Urinary bladder (tissue), 4 donors: ENCODE data around the gene PAPPA. TPM values are rescaled to one million over a fixed set of nuclear protein-coding genes. Genes with fewer than 3 reads are reported as not detected.

ENCODE experiments used
- DNase-seq: peaks from one replicate; pipeline ENCODE4 v3.0.0-alpha.2; 2015; ENCODE audit errors: extremely low spot score
- H3K27ac ChIP-seq: one replicate; pipeline ENCODE4 v1.5.1; 2013; ENCODE audit warnings: low read depth, mild to moderate bottlenecking, moderate library complexity
- H3K36me3 ChIP-seq: one replicate; pipeline ENCODE4 v1.6.1; 2013; ENCODE audit warnings: mild to moderate bottlenecking, moderate library complexity; ENCODE audit not compliant: insufficient read depth
- H3K4me1 ChIP-seq: one replicate; pipeline ENCODE4 v1.6.1; 2013; ENCODE audit warnings: mild to moderate bottlenecking, moderate library complexity; ENCODE audit not compliant: insufficient read depth
- H3K4me3 ChIP-seq: one replicate; pipeline ENCODE4 v1.5.1; 2013; ENCODE audit warnings: low read depth, low read length
- WGBS: extraction: QIAGEN DNeasy Blood & Tissue Kit; methylation state at CpG from one replicate; pipeline ENCODE4 v1.1.7; 2013; 5-methylcytosine and 5-hydroxymethylcytosine counted together
- polyA plus RNA-seq: library from polyadenylated mRNA; stranded (reverse); fragments of 200-250 nt; gene quantifications from one replicate; pipeline ENCODE4 v1.2.3, GENCODE V29; 2013
- total RNA-seq: library from RNA; depleted of rRNA; stranded (reverse); fragments of >200 nt; gene quantifications from one replicate; pipeline ENCODE4 v1.2.3, GENCODE V29; 2014
- donor health status: healthy with polysubstance abuse.
- donor health status: healthy.

PAPPA gene
- total and polyA plus RNA-seq, 2 donors, result 4.2 to 5.9 TPM

DNA sequence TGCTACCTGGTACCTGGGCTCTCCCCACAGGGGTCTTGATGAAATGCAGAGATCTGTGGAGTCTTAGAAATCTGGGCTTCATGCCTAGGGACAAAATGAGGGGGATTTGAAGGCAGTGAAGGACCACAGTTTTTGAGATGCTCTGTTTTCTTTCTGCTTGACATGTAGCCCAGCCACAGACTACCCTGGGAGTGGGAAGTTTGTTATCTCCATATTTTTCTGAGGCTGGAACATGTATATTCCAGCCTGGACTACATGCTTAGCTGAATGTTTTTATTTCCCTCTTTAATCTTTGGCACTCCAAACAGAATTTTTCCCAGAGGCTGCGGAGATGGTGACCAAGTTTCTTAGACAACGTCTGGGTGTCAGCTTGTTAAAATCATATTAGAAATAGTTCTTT lies 252.9 kb downstream of the PAPPA start:
- no peaks in the 10 kb centered on the region for H3K4me1 ChIP-seq
- H3K27ac ChIP-seq, result no peak overlapping the region
- no peaks in the 10 kb centered on the region for H3K36me3 ChIP-seq
- no peak for DNase-seq
- no peak overlapping the region for H3K4me3 ChIP-seq
- 32% methylated on average over 2 of the region's 2 CpGs for WGBS

DNA sequence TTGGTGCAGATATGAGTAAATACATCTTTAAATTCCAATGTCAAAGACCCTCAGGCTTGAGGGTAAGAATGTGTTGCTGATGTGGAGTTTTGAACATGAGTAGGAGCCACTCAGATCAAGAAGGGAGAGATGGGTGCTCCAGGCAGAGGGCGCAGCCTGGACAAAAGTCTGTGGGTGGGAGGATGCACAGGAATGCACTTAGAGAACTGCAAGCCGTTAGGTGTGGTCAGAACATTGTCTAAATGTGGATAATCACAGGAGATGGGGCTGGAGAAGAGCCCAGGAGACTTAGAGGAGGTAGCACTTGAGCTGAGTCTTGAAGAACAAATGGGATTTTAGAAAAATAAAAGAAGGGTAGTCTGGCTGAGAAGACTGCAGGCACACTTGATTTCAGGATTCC lies 255.5 kb downstream of the PAPPA start:
- 81% methylated on average over 2 of the region's 2 CpGs for WGBS
- H3K36me3 ChIP-seq, result no peaks in the 10 kb centered on the region
- no peaks in the 10 kb centered on the region for H3K4me1 ChIP-seq
- DNase-seq, result no peak
- no peak overlapping the region for H3K27ac ChIP-seq
- no peak overlapping the region for H3K4me3 ChIP-seq

DNA sequence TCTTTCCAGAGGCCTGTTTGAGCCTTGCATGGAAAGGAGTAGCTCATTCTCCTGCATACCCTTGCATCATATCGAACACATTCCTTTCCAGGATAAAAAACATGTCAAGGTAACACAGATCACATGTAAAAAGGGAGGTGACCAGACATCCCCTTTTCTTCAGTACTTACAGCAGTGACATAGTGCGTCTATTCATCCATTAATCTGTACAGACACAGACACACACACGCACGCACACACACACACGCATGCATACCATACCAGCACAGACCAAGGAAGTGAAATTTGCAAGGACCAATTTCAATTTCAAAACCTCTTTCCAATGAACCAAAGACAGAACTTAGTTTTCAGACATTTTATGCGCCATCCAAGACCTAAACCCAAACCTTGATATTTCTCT lies 256.0 kb downstream of the PAPPA start:
- H3K4me1 ChIP-seq, result no peaks in the 10 kb centered on the region
- no peak for DNase-seq
- no peak overlapping the region for H3K4me3 ChIP-seq
- H3K36me3 ChIP-seq, result no peaks in the 10 kb centered on the region
- no peak overlapping the region for H3K27ac ChIP-seq
- 83% methylated on average over 6 of the region's 6 CpGs for WGBS

DNA sequence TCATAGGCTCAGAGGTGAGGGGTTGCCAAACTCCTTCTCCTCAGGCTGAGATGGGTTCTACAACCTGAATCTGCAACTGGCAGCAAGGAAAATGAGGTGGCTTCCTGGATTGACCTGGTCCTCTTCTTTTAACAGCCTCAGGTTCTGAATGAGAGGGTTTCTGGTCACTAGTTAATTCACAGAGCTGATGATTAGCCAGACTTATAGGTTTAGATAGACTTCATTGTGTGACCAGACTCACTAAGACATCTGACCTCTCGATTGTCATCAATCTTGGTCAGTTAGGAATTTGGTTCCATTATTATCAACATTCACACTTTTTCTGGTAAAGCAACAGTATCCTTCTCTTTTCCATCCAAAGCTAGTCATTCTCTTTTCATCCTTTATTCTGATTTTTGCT lies 257.9 kb downstream of the PAPPA start:
- 98% methylated on average over 1 of the region's 1 CpG for WGBS
- Histone ChIP-seq H3K36me3 (peaks cover 3% of the 10 kb centered on the region), H3K4me1 (no peaks in the 10 kb centered on the region), H3K4me3 (no peak overlapping the region), H3K27ac (no peak overlapping the region)
- DNase-seq, result no peak

DNA sequence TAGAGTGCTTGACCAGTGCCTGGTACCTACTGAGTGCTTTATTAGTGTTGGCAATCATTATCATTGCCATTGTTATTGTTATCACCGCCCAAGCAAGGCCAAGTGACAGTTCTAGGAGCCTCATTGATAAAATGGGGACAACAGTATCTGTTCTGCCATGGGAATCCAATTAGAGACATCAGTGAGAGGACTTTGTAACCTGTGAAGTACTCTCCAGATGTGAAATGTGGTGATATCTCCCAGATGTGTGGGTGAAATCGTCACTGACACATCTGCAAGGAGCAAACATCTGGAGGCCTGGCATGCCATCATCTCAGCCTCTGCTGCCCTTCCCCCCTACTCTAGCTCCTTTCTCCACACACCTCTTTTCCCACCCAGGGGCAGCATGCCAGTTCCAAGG lies 260.8 kb downstream of the PAPPA start:
- no peaks in the 10 kb centered on the region for H3K4me1 ChIP-seq
- H3K27ac ChIP-seq, result no peak overlapping the region
- no peak for DNase-seq
- no peak overlapping the region for H3K4me3 ChIP-seq
- 81% methylated on average over 2 of the region's 2 CpGs for WGBS
- peaks cover 3% of the 10 kb centered on the region for H3K36me3 ChIP-seq

DNA sequence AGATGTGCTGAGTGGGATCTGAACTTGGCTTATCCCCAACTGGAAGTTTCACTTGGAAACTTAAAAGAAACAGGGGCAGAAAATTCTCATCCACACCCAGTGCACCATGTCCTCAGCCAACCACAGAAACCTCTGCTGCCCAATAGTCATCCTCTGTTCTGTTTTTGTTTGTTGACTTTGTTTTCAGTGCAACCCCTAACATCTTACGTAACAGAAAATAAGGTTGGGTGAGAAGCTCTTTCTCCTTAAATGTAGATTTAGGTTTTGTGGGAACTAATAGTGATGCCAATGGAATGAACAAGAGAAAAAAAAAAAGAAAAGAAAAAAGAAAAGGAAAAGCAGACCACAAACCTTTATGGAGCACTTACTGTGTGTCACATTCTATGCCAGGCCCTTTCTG lies 262.8 kb downstream of the PAPPA start:
- peaks cover 3% of the 10 kb centered on the region for H3K36me3 ChIP-seq
- DNase-seq, result no peak
- no peaks in the 10 kb centered on the region for H3K4me1 ChIP-seq
- WGBS, result 100% methylated on average over 1 of the region's 1 CpG
- H3K4me3 ChIP-seq, result no peak overlapping the region
- no peak overlapping the region for H3K27ac ChIP-seq

DNA sequence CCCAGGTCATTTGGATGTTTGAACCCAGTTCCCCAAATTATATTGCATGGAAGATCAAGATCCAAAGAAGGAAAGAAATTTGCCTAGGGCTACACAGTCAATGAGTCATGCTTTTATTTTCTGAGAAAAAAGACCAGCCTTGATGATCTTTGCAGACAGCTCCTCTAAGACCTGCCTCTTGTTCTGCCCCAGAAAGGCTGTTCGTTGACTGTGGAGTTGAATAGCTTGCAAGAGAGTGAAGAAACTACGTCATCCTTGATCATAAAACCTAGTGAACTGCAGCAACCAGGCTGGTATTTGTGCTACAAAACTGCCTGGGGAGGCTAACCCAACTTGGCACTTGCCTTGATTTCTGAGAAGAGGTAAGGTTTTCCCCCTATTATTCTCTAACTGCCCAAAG lies 263.9 kb downstream of the PAPPA start:
- Histone ChIP-seq H3K4me3 (no peak overlapping the region), H3K4me1 (no peaks in the 10 kb centered on the region), H3K36me3 (peaks cover 3% of the 10 kb centered on the region), H3K27ac (no peak overlapping the region)
- no peak for DNase-seq
- 93% methylated on average over 2 of the region's 2 CpGs for WGBS

DNA sequence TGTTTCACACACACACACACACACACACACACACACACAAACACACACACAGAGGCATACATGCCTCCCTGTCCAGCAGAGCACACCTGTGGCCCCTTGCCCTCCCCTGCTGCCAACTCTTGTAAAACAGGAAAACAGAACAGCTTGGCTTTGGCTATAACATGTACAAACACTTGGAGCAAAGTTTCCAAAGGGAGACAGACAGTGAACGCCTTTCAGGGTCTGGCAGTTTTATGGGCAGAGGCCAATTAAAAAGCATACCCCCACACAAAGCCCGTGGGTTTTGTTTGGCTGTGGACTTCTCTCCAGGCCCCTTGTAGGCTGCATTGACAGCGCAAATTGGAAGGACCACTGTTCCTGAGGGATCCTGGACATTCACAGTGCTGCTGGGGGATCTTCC lies 265.6 kb downstream of the PAPPA start:
- H3K27ac ChIP-seq, result no peak overlapping the region
- WGBS, result 52% methylated on average over 3 of the region's 3 CpGs
- DNase-seq, result no peak
- H3K36me3 ChIP-seq, result peaks cover 3% of the 10 kb centered on the region
- H3K4me3 ChIP-seq, result no peak overlapping the region
- no peaks in the 10 kb centered on the region for H3K4me1 ChIP-seq

DNA sequence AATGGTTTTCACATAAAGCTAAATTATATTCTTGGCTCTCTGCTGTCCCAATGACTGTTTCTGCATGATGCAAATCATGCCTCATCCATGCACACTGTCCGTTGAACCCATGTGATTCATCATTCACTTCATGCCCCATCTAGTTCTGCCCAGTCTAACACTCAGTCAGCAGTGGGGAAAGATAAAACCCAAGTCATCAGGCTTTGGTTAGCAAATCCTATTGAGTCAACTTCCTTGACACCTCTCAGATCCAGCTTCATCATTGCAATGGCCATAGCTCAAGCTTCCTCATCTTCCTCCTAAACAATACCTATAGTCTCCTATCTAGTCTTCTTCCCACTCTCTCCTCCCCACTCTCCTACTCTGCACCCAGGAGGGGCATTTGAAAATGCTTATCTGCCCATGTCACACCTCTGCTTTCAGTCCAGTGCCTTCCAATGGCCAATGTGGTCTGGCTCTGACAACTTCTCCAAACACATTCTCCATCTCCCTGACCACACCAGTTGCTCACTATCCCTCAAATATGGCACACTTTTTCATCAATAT lies 267.5 kb downstream of the PAPPA start:
- no peak overlapping the region for H3K4me3 ChIP-seq
- no peak overlapping the region for H3K27ac ChIP-seq
- H3K4me1 ChIP-seq, result no peaks in the 10 kb centered on the region
- no peak for DNase-seq
- peaks cover 4% of the 10 kb centered on the region for H3K36me3 ChIP-seq
- WGBS, result 88% methylated on average over 1 of the region's 1 CpG

DNA sequence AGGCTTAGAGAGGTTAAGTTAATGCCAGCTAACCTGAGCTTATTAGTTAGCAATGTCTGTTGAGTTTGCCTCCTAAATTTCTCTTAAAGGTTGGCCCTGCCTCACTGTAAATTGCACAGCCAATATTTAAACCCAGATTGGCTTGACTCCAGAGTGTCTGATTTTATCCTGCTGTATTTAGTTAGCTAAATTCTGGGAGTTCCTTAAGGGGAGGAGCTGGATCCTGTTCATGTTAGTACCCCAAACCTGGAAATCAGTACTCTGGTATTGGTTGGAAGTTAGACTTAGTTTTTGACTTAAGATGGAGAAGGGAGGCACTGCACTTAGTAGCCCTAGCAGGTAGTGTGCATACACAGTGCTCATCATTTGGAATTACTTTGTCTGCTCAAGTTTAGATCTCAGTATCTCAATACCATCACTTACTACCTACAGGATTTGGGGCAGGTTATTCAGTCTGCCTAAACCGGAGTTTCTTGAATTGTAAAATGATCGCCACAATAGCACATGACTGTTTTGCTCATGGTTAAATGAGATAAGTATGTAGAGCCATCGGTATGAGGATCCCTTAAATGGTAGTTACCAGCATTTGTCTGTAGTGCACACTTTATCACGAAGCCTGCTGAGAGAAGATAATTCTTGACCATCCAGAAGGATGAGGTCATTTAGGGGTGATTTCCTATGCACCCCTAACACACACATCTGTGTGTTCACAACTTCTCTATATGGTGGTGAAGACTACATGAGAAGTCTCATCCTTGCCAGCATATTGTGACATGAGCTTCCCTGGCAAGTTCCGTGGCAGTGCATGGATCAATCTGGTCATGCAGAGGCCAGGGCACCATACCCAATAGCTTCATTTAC lies 268.8 kb downstream of the PAPPA start:
- no peak for DNase-seq
- 84% methylated on average over 5 of the region's 5 CpGs for WGBS
- no peak overlapping the region for H3K27ac ChIP-seq

DNA sequence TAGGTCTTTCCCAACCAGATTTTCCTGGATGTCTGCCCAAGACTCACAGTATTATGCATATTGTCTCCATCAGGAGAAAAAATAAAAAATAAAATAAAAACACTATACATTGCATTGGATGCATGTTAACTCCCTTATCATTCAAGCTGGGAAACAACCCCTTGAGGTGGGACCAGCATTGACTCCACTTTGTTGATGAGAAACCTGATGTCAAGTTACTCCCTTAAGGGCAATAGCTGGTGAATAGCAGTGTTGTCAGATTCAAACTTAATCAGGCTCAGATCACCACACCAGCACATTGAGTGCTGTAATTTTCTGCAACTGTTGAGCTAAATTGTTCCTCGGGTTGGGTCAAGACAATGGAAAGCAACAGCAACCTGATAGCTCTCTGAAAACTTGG lies 269.6 kb downstream of the PAPPA start:
- Histone ChIP-seq H3K4me3 (no peak overlapping the region), H3K27ac (no peak overlapping the region), H3K4me1 (no peaks in the 10 kb centered on the region), H3K36me3 (peaks cover 4% of the 10 kb centered on the region)
- WGBS, result 85% methylated on average over 1 of the region's 1 CpG
- no peak for DNase-seq

More for the DNA sequence above, 268.8 kb downstream of the PAPPA start:
- no peak overlapping the region for H3K4me3 ChIP-seq
- peaks cover 4% of the 10 kb centered on the region for H3K36me3 ChIP-seq
- H3K4me1 ChIP-seq, result no peaks in the 10 kb centered on the region

DNA sequence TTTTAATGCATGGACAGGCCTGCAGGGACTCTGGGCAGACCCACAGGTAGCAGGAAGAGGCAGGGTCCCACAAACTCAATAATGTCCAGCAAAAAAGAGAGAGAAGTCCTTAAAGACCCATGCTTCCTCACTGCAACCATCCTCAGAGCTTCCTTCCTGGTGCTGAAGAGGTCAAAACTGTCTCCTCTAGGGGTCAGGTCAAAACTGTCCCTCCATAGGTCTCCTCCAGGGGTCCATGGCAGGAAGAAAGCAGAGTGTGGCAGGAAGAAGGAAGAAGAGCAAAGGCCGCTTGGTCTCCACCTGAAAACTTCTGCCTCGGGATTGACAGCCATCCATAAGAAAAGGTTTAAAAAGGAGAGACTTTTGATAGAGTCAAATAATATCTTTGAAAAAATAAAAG lies 271.7 kb downstream of the PAPPA start:
- Histone ChIP-seq H3K4me3 (no peak overlapping the region), H3K36me3 (peaks cover 4% of the 10 kb centered on the region), H3K4me1 (no peaks in the 10 kb centered on the region), H3K27ac (no peak overlapping the region)
- WGBS, result over 99% methylated on average over 2 of the region's 2 CpGs
- DNase-seq, result no peak

DNA sequence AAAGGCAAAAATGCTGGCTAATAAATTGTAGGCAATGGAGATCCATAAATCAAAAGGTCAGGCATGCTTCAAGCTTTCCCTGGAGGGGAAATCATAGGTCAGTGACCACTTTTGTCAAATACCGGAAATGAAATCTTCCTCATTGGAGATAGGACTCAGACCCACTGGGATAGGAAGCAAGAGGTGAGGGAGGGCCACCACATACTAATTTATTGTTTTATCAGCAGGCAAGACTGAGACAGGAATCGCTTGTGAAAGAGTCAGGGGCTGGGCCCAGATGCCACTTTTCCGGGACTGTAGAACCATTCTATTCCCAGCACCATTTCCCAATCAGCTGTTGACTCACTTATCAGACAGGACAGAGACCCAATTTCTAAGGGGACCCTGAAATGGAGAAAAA lies 277.3 kb downstream of the PAPPA start:
- DNase-seq, result no peak
- WGBS, result 86% methylated on average over 3 of the region's 3 CpGs

DNA sequence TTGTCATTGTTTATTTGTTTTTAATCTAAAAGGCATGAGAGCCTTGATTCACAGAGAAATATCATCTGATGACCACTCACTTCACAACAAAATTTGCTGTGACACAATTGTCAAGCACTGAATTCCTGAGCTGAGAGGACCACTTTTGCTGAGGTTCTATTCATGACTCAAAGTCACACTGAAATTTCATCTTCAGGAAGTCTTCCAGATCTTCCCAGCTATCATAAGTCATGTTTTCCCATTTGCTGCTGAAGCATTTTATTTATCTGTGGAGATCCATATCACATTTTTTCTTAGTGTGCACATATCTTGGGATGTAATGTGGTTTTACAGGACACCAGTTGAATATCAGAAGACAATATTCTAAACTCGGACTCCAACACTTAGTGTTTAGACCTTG lies 278.5 kb downstream of the PAPPA start:
- no peak overlapping the region for H3K27ac ChIP-seq
- 79% methylated on average over 1 of the region's 1 CpG for WGBS
- no peak for DNase-seq
- H3K36me3 ChIP-seq, result no peaks in the 10 kb centered on the region
- H3K4me1 ChIP-seq, result no peaks in the 10 kb centered on the region
- H3K4me3 ChIP-seq, result no peak overlapping the region

More for the DNA sequence above, 277.3 kb downstream of the PAPPA start:
- H3K4me3 ChIP-seq, result no peak overlapping the region
- H3K36me3 ChIP-seq, result no peaks in the 10 kb centered on the region
- H3K4me1 ChIP-seq, result no peaks in the 10 kb centered on the region
- no peak overlapping the region for H3K27ac ChIP-seq
